ENCODE data around the gene GRN.

Gene GRN

GRCh38 chr17:44394833-44395232 is 49.7 kb downstream of the GRN start:
- Histone ChIP-seq H3K27ac (replicated peaks) (no peak overlapping the region), H3K27me3 (ENCODE audit: insufficient read depth, poor library complexity, severe bottlenecking) (no peaks in the 10 kb centered on the region), H3K4me3 (replicated peaks; ENCODE audit: insufficient read depth, low read length) (no peak overlapping the region)
- DNase-seq (ENCODE audit: low read depth in 1 of 2, low spot score in 1 of 2) = no peak
- TF ChIP-seq CTCF (IDR thresholded peaks at IDR 0.05; ENCODE audit: insufficient read depth, low read length) (no peak), SPI1 (IDR thresholded peaks at IDR 0.05; ENCODE audit: borderline replicate concordance, low read depth) (peak; percentile 64; the same call in 1 of the 2 replicates), POLR2AphosphoS5 (IDR thresholded peaks at IDR 0.05; ENCODE audit: low read depth) (no peak), GABPA (IDR thresholded peaks at IDR 0.05; ENCODE audit: low read depth) (no peak)
- TF ChIP-seq, protein P1, sequence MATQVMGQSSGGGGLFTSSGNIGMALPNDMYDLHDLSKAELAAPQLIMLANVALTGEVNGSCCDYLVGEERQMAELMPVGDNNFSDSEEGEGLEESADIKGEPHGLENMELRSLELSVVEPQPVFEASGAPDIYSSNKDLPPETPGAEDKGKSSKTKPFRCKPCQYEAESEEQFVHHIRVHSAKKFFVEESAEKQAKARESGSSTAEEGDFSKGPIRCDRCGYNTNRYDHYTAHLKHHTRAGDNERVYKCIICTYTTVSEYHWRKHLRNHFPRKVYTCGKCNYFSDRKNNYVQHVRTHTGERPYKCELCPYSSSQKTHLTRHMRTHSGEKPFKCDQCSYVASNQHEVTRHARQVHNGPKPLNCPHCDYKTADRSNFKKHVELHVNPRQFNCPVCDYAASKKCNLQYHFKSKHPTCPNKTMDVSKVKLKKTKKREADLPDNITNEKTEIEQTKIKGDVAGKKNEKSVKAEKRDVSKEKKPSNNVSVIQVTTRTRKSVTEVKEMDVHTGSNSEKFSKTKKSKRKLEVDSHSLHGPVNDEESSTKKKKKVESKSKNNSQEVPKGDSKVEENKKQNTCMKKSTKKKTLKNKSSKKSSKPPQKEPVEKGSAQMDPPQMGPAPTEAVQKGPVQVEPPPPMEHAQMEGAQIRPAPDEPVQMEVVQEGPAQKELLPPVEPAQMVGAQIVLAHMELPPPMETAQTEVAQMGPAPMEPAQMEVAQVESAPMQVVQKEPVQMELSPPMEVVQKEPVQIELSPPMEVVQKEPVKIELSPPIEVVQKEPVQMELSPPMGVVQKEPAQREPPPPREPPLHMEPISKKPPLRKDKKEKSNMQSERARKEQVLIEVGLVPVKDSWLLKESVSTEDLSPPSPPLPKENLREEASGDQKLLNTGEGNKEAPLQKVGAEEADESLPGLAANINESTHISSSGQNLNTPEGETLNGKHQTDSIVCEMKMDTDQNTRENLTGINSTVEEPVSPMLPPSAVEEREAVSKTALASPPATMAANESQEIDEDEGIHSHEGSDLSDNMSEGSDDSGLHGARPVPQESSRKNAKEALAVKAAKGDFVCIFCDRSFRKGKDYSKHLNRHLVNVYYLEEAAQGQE (IDR thresholded peaks at IDR 0.05; ENCODE audit: insufficient replicate concordance, low read depth) = no peak

- Histone ChIP-seq H3K4me3 (replicated peaks; ENCODE audit: insufficient read depth, low read length) (no peak overlapping the region), H3K27me3 (ENCODE audit: insufficient read depth, poor library complexity, severe bottlenecking) (no peaks in the 10 kb centered on the region), H3K27ac (replicated peaks) (no peak overlapping the region)
- no peak for TF ChIP-seq POLR2AphosphoS5 (IDR thresholded peaks at IDR 0.05; ENCODE audit: low read depth)
- no peak for TF ChIP-seq CTCF (IDR thresholded peaks at IDR 0.05; ENCODE audit: insufficient read depth, low read length)
- TF ChIP-seq GABPA (IDR thresholded peaks at IDR 0.05; ENCODE audit: low read depth) = no peak
- TF ChIP-seq SPI1 (IDR thresholded peaks at IDR 0.05; ENCODE audit: borderline replicate concordance, low read depth) = no peak
- TF ChIP-seq, protein P1 (IDR thresholded peaks at IDR 0.05; ENCODE audit: insufficient replicate concordance, low read depth) = no peak
- no peak for DNase-seq (ENCODE audit: low read depth in 1 of 2, low spot score in 1 of 2)
Observed at GRCh38 chr17:44396946-44397345, 51.8 kb downstream of the GRN start.

DNA sequence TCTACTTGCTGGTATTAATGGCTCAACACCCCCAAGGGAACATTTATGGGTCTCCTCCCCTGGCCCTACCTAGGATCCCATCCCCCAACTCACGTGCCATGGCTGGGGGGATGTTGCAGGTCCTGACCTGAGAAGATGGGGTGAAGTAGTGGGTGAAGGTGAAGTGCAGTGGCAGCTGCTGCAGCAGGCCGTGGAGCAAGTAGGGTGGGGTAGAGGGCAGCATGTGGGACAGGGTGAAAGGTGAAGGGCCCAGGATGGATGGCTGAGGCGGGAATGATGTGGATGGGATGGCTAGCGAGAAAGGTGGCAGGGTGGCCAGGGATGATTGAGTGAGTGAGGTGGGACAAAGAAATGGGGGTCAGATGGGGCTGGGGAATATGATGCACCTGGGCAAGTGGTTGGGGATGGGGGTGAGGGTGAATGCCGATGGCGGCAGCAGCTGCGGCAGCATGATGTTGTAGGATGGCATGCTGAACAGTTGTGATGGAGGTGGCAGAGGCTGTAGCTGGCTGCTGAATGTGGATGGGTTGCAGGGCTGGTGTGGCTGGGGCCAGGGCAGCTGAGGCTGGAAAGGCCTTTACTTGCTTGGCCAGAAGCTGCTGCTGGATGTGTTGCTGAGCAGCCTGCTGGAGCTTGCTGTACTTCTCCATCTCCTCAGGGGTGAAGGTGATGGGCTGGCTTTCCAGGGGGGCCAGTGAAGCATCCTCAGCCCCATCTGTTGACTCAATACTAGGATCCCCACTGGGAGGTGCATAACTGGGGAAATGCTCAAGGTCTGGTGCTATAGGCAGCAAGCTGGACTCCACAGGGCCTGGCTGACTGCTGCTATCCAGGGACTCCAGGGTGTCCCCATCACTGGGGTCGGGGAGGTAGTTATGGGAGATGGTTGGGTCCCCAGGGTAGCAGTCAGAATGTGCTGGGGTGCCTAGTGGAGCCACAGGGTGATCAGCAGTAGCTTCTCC is 52.7 kb downstream of the GRN start:
- TF ChIP-seq, protein P1 (IDR thresholded peaks at IDR 0.05; ENCODE audit: insufficient replicate concordance, low read depth) = no peak
- TF ChIP-seq GABPA (IDR thresholded peaks at IDR 0.05; ENCODE audit: low read depth) (no peak), CTCF (IDR thresholded peaks at IDR 0.05; ENCODE audit: insufficient read depth, low read length) (no peak), SPI1 (IDR thresholded peaks at IDR 0.05; ENCODE audit: borderline replicate concordance, low read depth) (no peak), POLR2AphosphoS5 (IDR thresholded peaks at IDR 0.05; ENCODE audit: low read depth) (no peak)
- Histone ChIP-seq H3K4me3 (replicated peaks; ENCODE audit: insufficient read depth, low read length) (no peak overlapping the region), H3K27me3 (ENCODE audit: insufficient read depth, poor library complexity, severe bottlenecking) (no peaks in the 10 kb centered on the region), H3K27ac (replicated peaks) (no peak overlapping the region)
- no peak for DNase-seq (ENCODE audit: low read depth in 1 of 2, low spot score in 1 of 2)

All from HL-60 (cell line).